Ureter (tissue), 1 donor: ENCODE measurements around the gene MEIS1. TPM values are rescaled to one million over a fixed set of nuclear protein-coding genes. Genes with fewer than 3 reads are reported as not detected.

ENCODE experiments used
- DNase-seq: peaks from one replicate; pipeline ENCODE4 v3.0.0-alpha.2; 2020; ENCODE audit warnings: low spot score
- total RNA-seq: library from RNA; stranded (reverse); gene quantifications from one replicate; pipeline ENCODE4 v1.2.4, GENCODE V29; 2023
- donor health status: DM: yes; HTN: yes; CAD: no.

The MEIS1 gene
- total RNA-seq, 1 donor from 2014 or later, result 105 TPM

DNA sequence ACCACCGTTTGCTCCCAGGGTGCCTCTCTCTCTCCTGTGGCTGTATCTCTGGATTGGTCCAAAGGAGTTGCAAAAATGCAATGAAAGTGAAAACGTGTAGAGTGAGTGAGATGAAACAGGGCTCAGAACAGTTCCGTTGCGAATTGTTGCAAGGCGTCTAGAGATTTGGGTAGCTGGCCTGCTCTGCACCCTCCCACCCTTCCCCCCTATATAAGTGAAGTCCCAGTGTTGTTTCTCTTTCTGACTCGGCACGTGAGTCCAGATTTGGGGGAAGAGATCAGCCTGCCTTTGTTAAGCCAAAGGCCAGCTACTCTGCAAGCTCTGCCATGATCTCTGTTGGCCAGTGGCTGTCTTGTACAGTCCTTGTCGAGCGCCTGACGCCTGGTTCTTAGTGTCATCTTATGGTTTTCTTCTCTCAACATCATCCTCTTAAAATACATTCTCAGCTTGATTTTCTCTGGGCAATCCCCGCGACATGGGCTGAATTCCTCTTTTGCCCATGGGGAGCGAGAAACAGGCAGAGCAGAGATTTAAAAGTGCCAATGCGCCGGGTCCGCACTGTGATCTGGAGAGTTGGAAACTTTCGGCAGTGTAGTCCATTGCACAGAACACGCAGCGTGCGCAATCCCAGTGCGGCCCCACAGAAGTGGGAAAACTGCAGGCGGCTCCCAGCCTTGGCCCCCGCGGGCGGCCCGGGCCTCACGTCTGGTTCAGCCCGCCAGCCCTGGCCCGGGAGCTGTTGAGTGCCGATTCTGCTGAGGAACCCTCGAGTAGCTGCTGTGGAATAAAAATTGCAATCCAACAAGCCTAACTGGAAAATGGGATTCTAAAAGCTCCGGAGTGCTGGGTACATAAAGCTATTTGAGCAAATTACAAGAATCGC, 9.3 kb downstream of the MEIS1 start:
- DNase-seq, result no peak

DNA sequence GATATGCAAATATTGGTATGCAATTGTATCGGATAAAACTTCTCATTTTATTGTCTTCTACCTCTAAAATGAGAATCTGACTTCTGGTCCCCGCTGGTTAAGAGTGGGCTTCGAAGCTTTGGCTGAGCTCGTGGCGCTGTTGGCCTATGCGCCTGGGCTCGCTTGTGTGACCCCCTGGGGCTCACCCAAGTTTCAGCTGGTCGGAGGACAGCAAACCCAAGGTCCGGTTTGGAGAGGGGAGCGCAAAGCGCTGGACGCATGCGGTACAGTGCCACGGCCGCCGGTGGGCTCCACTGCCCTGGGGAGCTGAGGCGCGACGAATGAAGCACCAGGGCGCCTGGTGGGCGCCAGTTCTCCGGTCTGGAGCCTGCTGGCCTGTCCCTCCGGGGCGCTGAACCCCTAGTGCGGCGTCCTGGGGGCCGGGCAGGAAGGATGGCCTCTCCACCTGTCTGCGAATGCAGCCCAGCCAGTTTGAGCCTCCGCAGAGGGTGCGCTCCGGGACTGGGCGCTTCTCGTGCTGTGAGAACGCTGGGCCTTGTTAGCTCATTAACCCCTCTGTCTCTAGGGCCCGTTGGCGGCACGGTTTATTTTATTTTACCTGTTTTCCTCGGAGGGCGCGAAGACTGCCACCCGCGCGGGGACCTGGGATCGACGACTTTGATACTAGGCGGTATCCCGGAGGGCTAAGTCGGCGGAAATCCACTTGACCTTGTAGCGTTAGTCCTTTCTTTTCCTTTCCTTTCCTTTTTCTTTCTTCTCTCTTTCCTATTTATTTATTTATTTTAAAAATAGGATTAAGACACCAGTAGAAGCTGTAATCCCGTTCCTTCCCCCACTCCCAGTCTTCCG, 10.4 kb downstream of the MEIS1 start:
- DNase-seq, result no peak

DNA sequence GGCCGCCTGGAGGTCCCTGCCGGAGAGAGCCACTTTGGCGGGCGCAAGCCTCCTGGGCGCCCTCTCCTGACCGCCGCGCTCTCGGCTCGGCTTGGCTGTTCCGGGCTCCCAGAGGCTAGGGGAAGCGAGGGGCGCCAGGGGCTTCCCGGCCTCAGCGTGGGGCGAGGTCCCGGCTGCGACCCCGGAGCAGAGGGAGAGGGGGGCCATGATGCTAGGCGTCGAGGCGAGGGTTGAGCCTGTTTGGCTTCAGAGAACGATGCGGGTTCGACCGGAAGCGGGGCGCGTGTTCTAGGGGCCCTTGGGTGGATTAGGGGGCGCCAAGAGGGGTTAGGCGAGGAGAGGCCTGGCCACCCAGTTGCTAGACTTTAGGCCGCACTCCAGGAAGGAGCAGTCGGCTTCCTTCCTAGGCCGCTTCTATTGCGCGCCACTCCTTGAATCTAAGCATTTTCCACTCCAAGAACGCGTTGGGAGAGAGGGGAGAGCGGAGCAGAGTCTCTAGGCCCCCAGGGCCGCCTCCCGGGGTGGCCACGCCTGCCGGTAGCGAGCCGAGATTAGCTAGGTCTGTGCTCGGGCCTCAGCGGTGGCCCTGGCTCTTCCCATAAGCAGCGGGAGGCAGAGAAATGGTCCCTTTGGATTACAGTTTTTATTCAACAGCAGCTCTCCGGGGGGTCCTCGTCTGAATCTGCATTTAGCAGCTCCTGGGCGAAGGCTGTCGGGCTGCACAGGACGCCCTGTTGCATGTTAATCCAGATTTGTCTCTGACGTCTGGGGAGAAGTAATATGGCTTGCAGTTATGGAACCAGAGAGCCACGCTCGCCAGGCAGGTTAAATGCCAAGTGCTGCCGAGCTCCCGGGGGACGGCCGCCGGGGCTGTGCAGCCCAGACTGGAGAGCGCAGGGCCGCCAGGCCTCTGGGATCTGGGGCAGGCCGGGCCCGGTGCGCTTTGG, 11.3 kb downstream of the MEIS1 start:
- DNase-seq, result no peak

DNA sequence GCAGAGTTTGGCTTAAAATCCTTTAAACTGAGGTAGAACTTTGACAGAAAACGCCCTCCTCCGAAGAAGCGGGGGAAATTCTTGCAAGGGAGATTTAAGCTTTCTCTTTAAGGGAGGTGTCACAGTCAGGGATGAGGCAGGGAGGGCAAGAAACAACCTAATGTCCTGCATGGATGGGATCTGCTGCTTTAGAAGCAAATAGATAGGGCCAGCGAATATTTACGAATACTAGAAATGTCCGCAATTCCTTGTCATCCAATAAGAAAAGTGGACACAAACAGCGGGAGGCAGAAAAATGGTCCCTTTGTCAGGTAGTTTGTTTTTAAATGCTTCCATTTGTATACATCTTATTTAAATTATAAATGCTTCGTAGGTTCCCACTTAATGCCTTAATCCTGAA, 12.0 kb downstream of the MEIS1 start:
- DNase-seq, result no peak

DNA sequence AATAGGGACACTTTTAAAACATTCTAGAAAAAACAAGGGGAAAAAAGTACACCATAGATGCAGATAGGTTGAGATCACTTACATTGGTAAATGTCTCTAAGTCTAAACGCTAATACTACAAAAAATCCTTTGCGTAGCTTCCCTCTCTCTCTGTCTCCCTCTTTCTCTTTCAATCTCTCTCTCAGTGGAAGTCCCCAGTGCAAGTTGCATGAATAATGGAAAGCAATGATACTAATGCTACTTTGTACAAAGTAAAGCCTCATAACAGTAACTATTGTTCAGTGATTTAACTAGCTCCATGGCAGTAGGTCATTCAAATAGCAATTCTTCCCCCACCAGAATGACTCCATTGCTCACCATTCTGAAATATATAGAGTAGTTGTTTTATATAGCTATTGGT, 12.8 kb downstream of the MEIS1 start:
- no peak for DNase-seq

DNA sequence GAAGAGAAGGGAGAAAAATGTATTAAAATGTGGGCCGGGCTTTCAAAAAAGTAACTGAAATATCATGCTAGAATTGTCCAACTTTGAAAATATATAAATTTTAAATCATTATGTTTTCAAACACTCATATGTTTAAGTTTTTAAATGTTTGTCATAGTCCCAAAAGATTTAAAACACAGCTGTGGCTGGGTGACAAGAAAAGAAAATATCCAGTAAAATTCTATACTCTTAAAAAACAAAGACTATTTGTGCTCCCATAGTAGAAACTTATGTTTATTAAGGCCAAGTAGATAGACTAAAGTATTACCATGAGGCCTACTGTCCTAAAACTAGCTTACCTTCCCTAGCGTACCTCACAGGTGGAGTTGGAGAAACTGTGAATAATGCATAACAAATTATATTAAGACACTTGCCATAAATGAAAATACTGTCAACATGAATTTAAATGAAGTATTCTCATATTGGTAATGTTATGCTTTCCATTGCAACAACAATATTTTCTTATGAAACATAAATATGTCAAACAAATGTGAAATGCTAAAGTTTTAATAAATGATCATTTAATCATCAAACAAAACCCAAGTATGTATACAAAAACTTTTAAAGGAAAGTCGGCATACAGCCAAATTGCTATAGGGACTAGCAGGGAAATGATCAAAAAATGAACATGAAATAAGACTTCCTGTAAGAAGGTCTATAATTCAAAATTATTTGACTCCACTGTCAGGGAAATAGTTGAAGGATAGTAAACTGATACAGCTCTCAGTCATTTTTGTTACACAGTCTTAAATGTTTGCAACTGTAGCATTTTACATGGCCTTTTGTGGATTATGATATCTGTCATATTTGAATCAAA, 13.4 kb downstream of the MEIS1 start:
- no peak for DNase-seq

DNA sequence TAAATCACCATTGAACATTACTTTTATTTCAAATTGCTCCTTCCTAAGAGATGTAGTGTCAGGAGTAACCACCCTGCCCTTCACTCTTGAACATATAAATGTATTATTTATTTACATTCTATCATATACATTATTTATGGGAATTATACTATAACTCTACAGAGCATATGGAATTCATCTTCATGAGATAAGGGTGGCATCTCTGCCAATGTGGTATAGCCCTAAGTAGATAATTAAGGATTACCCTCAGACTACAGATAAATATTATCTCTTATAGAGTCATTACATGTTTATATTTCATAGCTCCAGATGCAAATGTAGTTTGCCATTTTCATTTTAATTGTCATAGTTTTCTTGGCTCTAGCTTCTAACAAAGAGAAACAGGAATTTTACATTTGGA, 17.3 kb downstream of the MEIS1 start:
- no peak for DNase-seq

DNA sequence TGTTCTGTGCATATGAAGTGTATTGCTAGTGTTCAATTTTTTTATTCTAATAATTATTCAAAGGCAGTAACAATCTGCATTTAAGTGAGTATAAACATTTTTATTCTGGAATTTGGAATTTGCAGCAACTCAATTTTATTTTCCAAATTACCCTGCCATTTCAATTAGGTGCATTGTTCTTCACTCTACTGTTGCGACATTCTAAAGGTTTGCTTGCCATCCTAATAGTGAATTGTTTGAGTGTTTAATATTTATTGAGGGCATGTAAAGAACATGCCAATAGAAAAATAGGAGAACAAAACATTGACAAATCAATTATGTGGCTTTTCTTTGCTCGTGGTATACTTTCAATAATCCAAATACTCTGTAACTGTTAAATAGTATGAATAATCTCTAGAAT, 18.0 kb downstream of the MEIS1 start:
- DNase-seq, result no peak

DNA sequence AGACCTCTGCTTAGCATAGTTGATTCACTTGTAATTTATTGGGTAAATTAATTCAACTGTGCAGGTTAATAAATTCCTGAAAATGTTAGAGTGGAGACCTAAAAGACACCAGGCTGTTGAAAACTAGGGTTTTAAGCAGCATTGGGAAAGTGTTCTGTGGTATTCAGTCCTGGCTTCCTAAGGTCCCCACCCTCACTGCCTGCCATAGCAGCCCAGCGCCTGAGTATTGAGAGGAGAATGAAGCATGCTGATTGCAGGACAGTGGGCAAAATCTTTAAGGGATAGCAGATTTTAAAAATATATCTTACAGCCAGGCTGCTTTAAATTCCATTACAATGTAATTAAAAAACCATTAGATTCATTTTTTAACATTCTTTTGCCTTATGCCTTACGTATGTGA, 20.6 kb downstream of the MEIS1 start:
- no peak for DNase-seq

DNA sequence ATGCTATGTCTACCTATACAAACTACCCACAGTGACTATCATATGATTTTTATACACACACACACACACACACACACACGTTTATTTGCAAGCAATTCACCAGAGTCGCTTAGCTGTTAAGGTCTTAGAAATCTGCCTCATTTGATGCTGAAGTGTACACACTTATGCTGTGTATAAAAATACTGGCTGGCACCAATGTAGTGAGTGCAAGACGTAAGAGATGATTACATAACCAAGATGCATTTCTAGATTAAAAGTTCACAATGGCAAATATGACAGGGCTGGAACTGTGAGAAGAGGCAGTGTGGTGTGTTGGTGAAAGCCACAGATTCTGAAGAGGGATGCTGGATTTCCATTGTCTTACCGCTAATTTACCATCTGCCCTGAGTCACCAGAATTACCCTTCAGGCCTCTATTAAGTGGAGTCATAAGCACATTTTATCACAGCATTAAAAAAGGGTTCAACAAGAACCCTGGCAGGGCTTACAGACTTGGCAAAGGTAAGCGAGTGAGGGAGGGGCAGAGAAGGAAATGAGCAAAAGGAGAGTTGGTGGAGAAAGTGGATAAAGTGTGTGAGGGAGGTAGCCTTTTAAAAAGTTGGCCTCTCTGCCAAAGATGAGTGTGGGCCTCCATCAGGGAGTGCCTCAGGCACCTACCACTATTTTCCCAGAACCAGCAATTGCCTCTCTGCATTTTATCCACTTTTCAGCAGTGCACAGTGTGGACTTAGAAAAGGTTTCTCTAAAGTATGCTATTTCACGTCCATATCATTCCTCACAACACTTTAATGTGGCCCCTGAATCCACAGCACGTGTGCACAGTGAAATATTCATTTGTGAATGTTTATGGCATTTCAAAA, 21.5 kb downstream of the MEIS1 start:
- DNase-seq, result no peak

DNA sequence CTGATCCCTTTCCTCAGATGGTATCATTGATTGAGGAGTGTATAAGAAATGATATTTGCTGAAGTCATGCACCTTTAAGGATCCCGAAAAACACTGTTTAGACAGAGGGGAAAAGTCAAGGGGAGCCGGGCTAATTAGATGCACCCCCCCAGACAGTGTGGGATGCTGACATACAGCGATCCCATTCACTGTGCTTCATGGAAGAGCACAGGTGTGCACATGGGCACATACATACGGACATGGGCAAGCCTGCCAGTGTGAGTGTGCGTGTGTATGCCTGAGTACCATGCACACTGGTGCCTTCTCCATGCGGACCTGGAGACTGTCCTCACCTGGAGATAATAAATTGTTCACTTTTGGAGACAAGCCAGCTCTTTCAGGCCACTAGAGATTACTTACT, 22.6 kb downstream of the MEIS1 start:
- no peak for DNase-seq

DNA sequence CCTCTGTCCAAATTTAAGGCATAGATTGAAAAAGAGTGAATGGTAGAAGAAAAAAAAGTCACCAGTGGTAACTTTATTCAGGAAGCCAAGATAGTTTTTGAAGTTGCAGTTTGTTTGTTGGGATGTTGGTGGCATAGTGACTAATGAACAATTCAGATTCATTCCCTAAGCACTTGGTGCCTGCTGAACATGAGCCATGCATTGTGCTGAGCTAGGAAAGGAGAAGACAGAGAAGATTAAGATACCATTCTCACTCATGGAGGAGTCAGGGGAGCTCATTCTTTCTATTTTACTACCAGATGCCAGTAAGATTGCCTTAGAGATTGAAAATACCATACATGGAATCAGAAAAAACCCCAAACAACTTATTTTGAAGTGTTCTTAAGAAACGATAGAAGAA, 25.1 kb downstream of the MEIS1 start:
- DNase-seq, result no peak

DNA sequence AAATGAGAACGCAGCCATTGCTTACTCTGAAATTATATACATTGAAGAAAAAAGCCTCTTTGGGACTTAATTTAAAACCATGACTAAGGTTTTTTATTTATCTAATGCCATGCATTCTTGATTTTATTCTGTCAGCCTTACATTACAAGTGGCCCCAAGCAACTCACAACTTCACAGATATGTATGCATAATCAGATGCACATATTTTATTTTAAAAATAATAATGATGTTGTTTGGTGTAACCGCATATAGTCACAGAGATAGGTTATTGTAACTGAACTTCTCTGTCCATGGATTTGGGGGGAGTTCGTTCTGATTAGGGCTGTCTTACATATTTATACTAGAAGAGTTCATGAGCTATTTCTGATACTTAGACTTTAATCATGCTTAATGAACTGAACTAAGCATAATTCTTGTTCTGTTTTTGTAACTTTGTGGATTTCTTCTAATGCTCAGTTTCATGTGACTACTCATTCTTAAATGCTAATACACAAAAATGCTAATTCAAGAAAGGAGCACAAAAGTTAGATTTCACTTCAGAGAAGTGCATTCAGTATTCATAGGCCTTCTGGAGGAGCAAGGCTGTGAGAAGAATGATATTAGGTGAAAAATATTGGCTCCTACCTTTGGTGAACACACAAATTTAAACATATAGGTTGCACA, 26.2 kb downstream of the MEIS1 start:
- no peak for DNase-seq

DNA sequence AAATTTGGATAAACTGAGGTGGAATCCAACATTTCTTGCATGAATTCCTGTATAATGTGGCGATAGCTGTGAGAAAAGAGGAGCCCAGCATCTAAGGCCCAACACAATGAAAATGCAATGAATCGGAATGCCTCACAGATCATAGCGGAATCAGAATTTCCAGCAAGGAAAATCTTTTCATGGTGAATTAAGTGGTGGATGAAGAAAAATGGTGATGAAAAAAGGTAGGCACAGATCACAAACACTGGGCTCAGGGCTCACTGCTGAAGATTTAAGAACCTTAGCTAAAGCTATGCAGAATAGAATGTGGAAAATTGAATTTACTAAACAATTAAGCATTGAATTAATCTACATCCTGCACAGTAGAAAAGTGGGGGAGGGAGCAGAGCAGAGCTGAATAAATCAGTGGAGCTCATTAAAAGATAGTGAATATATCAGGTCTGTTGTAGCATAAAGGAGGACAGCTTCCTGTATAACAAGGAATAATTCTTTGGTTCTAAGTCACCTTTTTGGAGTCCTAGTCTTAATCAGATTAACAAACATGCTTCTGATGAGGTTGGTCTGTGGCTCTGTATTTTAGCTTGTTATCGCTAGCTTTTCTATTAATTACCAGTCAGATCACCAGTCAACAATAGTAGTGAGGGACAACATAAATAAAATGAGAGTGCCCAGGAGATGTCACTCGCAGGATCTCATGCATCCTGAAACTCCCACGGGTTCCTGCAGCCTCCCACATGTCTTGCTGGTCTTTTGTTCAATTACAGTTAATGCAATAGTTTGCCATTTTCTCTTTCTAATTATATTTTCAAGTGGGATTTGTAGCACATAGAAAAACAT, 27.0 kb downstream of the MEIS1 start:
- DNase-seq, result no peak

DNA sequence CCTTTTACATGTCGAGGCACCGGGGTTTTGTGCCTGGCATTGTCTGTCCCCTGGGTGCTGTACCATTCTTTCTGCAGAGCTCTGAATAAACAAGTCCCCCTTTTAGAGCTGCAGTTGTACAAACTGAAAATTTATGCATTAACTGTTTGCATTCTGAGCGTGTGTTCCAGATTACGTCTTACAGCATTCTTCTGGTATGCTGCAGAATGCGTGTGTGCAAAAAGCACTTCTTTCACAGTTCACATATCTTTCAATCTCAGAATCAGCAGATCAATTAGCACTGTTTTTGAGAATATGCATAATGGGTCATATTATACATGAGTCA, 27.5 kb downstream of the MEIS1 start:
- no peak for DNase-seq

DNA sequence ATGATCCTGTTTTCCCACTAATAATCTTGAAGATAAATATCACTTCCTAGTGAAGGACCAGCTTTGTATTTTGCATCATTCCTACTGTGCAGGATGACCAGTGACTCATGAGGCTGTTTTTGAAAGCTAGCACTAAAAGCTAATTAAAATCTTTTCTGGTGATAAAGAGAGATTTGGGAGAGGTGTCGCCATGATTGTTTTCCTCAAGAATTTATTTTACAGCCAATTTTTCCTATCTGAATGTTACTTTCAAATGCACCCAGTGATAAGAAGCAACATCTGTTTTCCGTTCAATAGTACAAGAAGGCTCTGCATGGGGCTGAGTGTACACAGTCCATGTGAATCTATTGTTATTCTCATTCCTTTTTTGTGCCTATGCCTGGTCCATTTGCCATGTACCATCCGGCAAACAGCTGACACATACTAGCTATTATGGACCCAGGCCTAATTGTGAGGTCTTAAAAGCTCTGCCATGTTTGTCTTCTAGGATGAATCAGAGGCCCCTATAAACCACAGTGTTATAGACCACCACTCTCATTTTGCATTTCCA, 28.4 kb downstream of the MEIS1 start:
- no peak for DNase-seq

DNA sequence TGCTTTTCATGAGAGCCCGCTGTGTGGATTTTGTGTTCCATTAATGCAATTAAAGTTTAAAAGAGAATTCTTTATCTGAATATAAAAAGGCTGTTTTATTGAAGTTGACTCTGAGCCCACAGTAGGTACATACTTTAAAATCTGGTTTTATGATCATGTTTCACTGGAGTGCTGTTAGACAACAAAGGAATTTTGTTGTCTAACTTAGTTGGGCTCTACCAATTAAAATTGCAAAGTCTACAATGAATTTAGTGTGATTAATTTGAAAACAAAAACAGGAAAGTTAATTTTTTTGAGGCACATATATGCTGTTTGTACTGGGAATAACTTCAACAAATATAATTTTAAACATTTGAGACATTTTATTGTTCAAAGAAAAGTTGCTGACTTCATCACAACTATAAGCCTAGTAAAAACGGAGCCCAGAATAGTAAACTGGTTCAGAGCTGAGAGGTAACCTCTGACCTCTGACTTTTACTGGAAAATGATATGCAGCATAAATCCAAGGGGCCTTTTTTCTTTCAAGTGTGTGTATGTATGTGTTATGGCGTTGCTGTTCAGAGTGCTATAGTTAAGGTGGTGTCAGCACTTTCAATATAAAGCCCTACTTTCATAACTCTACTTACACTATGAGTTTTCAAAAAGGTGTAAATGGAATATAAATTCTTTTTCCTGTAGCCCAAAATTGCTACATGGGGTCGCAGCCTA, 30.2 kb downstream of the MEIS1 start:
- no peak for DNase-seq

DNA sequence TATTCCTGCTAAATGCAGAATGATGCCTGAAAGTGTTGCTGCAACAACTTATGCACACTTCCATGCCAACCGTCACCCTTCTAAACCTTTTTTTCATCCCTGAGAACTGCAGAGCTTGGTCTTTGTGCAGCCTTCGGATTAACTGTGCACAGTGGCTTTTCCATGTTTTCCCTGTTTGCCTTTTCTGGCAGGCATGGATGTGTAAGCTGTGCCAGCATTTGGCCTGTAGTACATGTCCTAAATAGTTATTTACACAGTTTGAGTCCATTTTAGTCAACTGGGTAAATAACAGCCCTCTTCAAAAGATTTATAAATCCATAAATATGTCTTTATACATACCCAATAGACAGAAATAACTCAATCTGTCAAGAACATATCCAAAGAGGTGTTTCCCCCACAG, 31.5 kb downstream of the MEIS1 start:
- DNase-seq, result no peak
